Peyer's patch (tissue), 4 donors: ENCODE data around the gene PGM1. TPM values are rescaled to one million over a fixed set of nuclear protein-coding genes. Genes with fewer than 3 reads are reported as not detected.

Experiments used
- DNase-seq, 3 donors: peaks; one replicate each; pipeline ENCODE4 v3.0.0-alpha.2; 2017 to 2019
- H3K27ac ChIP-seq, 4 donors: fragments of 200-600 bp; sonication (generic); one replicate each; pipeline ENCODE4 v1.5.1; 2016 to 2019
- H3K27me3 ChIP-seq, 2 donors: fragments of 200-600 bp; sonication (generic); one replicate each; pipeline ENCODE4 v1.5.1; 2019
- H3K36me3 ChIP-seq, 3 donors: fragments of 200-600 bp; sonication (generic); one replicate each; pipeline ENCODE4 v1.5.1; 2016 to 2019
- H3K4me1 ChIP-seq, 4 donors: fragments of 200-600 bp; sonication (generic); one replicate each; pipeline ENCODE4 v1.5.1; 2016 to 2019
- H3K4me3 ChIP-seq, 4 donors: fragments of 200-600 bp; sonication (generic); 1 replicate in 3 of 4; 2 replicates in 1 of 4; pipeline ENCODE4 v1.5.1; 2016 to 2019; ENCODE audit warnings: mild to moderate bottlenecking in 1 of 4
- H3K9me3 ChIP-seq, 4 donors: fragments of 200-600 bp; sonication (generic); one replicate each; pipeline ENCODE4 v1.5.1; 2016 to 2019; ENCODE audit warnings: mild to moderate bottlenecking in 1 of 4
- CTCF ChIP-seq, 6 experiments: fragments of 450-650 bp in 4 of 6; fragments of 200-600 bp in 2 of 6; sonication (generic) in 1 of 6; IDR thresholded peaks; one replicate each; pipeline ENCODE4 v1.5.1; 2017 to 2019; ENCODE audit warnings: antibody characterized with exemption in 6 of 6, mild to moderate bottlenecking in 3 of 6, moderate library complexity in 1 of 6
- POLR2A ChIP-seq, 2 donors: fragments of 450-650 bp; IDR thresholded peaks; one replicate each; pipeline ENCODE4 v1.5.1; 2017; ENCODE audit warnings: antibody characterized with exemption in 2 of 2, mild to moderate bottlenecking in 2 of 2, moderate library complexity in 2 of 2
- total RNA-seq, 4 donors: library from RNA; depleted of rRNA; stranded (reverse); fragments of >200 nt; gene quantifications; one replicate each; pipeline ENCODE4 v1.1.0, GENCODE V29; 2016

PGM1 gene
- total RNA-seq, 4 donors from 2014 or later, result 62.7 to 97.2 (median 75.3) TPM

GRCh38 chr1:63593886-63594605 is 835 bp downstream of the PGM1 start:
- no peaks in the 10 kb centered on the region for H3K36me3 ChIP-seq
- peaks cover 0 to 7% (median 0%) of the 10 kb centered on the region in 4 donors for H3K4me1 ChIP-seq
- H3K4me3 ChIP-seq, result peak overlapping the region; percentile 81 to 91 (median 87)
- peak; percentile 76 to 89 (median 88) for DNase-seq
- H3K27me3 ChIP-seq, result no peaks in the 10 kb centered on the region
- TF ChIP-seq POLR2A (IDR thresholded peaks at IDR 0.05), result peak; percentile 62 to 67
- peak in 2 of 6 experiments; percentile 5 to 15 for TF ChIP-seq CTCF (IDR thresholded peaks at IDR 0.05)
- H3K9me3 ChIP-seq, result no peaks in the 10 kb centered on the region
- H3K27ac ChIP-seq, result peak overlapping the region; percentile 93 to 97 (median 95)

GRCh38 chr1:63595435-63595834 is 2.2 kb downstream of the PGM1 start:
- DNase-seq, result no peak
- Histone ChIP-seq H3K27me3 (no peaks in the 10 kb centered on the region), H3K9me3 (no peaks in the 10 kb centered on the region), H3K4me3 (no peak overlapping the region), H3K4me1 (peaks cover 0 to 7% (median 0%) of the 10 kb centered on the region in 4 donors), H3K36me3 (no peaks in the 10 kb centered on the region), H3K27ac (no peak overlapping the region)
- TF ChIP-seq POLR2A (IDR thresholded peaks at IDR 0.05), result no peak
- no peak for TF ChIP-seq CTCF (IDR thresholded peaks at IDR 0.05)

- H3K27ac ChIP-seq, result no peak overlapping the region
- no peak for TF ChIP-seq POLR2A (IDR thresholded peaks at IDR 0.05)
Observed at GRCh38 chr1:63599799-63600198, 6.6 kb downstream of the PGM1 start.

GRCh38 chr1:63600248-63600647 is 7.0 kb downstream of the PGM1 start:
- H3K4me1 ChIP-seq, result no peaks in the 10 kb centered on the region
- H3K36me3 ChIP-seq, result no peaks in the 10 kb centered on the region
- no peaks in the 10 kb centered on the region for H3K27me3 ChIP-seq
- DNase-seq, result no peak
- TF ChIP-seq CTCF (IDR thresholded peaks at IDR 0.05), result no peak
- TF ChIP-seq POLR2A (IDR thresholded peaks at IDR 0.05), result no peak
- no peak overlapping the region for H3K27ac ChIP-seq
- H3K9me3 ChIP-seq, result no peaks in the 10 kb centered on the region
- H3K4me3 ChIP-seq, result no peak overlapping the region

More at GRCh38 chr1:63599799-63600198, 6.6 kb downstream of the PGM1 start:
- no peaks in the 10 kb centered on the region for H3K4me1 ChIP-seq
- no peaks in the 10 kb centered on the region for H3K27me3 ChIP-seq
- DNase-seq, result no peak
- no peaks in the 10 kb centered on the region for H3K36me3 ChIP-seq
- no peaks in the 10 kb centered on the region for H3K9me3 ChIP-seq
- H3K4me3 ChIP-seq, result no peak overlapping the region

GRCh38 chr1:63601061-63601460 is 7.8 kb downstream of the PGM1 start:
- Histone ChIP-seq H3K9me3 (no peaks in the 10 kb centered on the region), H3K27ac (no peak overlapping the region)
- no peak for DNase-seq

More at GRCh38 chr1:63601061-63601460, 7.8 kb downstream of the PGM1 start:
- no peaks in the 10 kb centered on the region for H3K36me3 ChIP-seq
- TF ChIP-seq CTCF (IDR thresholded peaks at IDR 0.05) (no peak), POLR2A (IDR thresholded peaks at IDR 0.05) (no peak)
- no peak overlapping the region for H3K4me3 ChIP-seq
- no peaks in the 10 kb centered on the region for H3K4me1 ChIP-seq
- no peaks in the 10 kb centered on the region for H3K27me3 ChIP-seq
